Measurements from ENCODE around the gene TMEM54.

GRCh38 chr1:32873484-32873883 is 27.7 kb downstream of the TMEM54 start:
- TF ChIP-seq CTCF (IDR thresholded peaks at IDR 0.05; ENCODE audit: insufficient read depth, low read length): no peak
- no peak for TF ChIP-seq POLR2AphosphoS5 (IDR thresholded peaks at IDR 0.05; ENCODE audit: low read depth)
- TF ChIP-seq REST (IDR thresholded peaks at IDR 0.05; ENCODE audit: insufficient replicate concordance, low read depth): no peak
- no peak for TF ChIP-seq SPI1 (IDR thresholded peaks at IDR 0.05; ENCODE audit: borderline replicate concordance, low read depth)
- TF ChIP-seq GABPA (IDR thresholded peaks at IDR 0.05; ENCODE audit: low read depth): no peak
